GM12892 (cell line): ENCODE results near the gene FECH.
"Not testable (repeated sequence)": the region's sequence is repeated elsewhere in the genome, so short reads cannot be mapped to it uniquely, and the experiment has no call there.

Experiments
- DNase-seq: peaks from one replicate; pipeline ENCODE4 v3.0.0; 2011; ENCODE audit not compliant: insufficient read length
- FAIRE-seq: peaks from 2 replicates; lab custom pipeline; 2011; peaks lifted over from hg19 to GRCh38; lab: Jason Lieb, UNC
- POLR2A ChIP-seq: IDR thresholded peaks from 2 replicates; pipeline ENCODE4 v1.6.1; 2011; ENCODE audit warnings: low read depth, low read length, control low read depth
- POLR2AphosphoS5 ChIP-seq: IDR thresholded peaks from 2 replicates; pipeline ENCODE4 v1.6.1; 2011; ENCODE audit warnings: low read depth, low read length, control low read depth
- TAF1 ChIP-seq: IDR thresholded peaks from 2 replicates; pipeline ENCODE4 v1.6.1; 2011; ENCODE audit warnings: low read depth, mild to moderate bottlenecking, control low read depth, low read length, borderline replicate concordance

The FECH gene

GRCh38 chr18:57618910-57619309 is 32.4 kb upstream of the FECH start:
- DNase-seq (no peak), FAIRE-seq (no peak)
- TF ChIP-seq POLR2AphosphoS5, result no peak
- no peak for TF ChIP-seq TAF1

GRCh38 chr18:57603871-57604270 is 17.4 kb upstream of the FECH start:
- DNase-seq, result no peak
- TF ChIP-seq POLR2AphosphoS5 (no peak), TAF1 (no peak), POLR2A (no peak)
- no peak for FAIRE-seq

- FAIRE-seq, result no peak
- no peak for DNase-seq
- TF ChIP-seq POLR2A (no peak), POLR2AphosphoS5 (no peak), TAF1 (no peak)
Observed at GRCh38 chr18:57595347-57595746, 8.8 kb upstream of the FECH start.

DNA sequence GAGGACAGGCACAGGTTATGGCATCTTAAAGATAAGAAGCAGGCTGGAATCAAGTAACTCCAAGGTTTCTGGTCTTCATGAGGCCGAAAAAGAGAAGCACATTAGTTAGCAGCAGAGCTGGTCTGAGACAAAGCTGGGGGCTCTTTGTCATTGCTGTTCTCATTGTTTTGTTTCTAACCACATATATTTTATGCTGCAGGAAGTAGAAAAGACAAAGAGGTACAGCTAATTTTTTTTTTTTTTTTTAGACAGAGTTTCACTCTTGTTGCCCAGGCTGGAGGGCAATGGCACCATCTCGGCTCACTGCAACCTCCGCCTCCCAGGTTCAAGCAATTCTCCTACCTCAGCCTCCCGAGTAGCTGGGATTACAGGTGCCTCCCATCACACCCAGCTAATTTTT is 6.2 kb upstream of the FECH start:
- FAIRE-seq, DNase-seq: not testable (repeated sequence)

DNA sequence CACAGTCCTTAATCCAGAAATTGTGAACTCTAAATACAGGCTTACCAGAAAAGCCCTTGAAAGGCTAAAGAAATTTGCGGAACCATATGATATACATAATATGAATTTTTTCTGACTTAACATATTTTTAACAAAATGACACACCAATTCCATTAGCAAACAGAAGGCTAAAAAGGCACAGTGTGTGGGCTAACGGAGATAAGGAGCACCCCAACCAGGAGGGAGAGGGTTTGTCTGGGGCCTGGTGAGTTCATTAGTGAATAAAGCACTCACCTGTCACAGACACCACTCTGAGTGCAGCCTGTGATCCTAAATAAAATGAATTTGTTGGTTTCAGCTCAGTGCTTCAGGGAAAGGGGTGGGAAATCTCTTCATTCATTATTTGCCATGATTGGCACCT is 2.7 kb upstream of the FECH start:
- DNase-seq (no peak), FAIRE-seq (no peak)
- no peak for TF ChIP-seq TAF1

GRCh38 chr18:57587098-57587661 is 678 bp upstream of the FECH start:
- FAIRE-seq, result no peak
- DNase-seq, result no peak
- TF ChIP-seq POLR2A, result no peak
- TF ChIP-seq POLR2AphosphoS5, result no peak
- TF ChIP-seq TAF1, result no peak

GRCh38 chr18:57585855-57586250 is 649 bp downstream of the FECH start:
- TF ChIP-seq POLR2AphosphoS5, result no peak
- TF ChIP-seq TAF1, result no peak
- no peak for TF ChIP-seq POLR2A
- peak; percentile 48 for FAIRE-seq
- DNase-seq, result no peak

DNA sequence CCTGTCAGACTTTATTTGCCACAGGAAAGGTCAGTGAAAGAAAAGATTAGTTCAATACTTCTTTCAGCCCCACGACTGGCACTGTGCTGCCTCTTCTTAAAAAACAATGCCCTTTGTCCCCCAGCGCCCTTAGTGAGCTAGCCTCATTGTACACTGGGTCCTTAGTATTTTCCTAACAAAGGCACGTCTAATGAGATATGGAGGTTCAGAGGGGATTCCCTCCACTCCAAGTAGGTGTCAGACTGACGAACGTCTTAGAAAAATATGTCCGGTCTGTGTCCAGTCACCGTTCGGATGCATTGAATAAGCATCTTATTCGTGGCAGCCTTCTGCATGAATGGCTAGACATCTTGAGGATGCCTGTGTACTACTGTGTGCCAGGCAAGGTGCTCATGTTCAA is 1.1 kb downstream of the FECH start:
- DNase-seq (no peak), FAIRE-seq (no peak)
- TF ChIP-seq TAF1 (no peak), POLR2AphosphoS5 (no peak), POLR2A (no peak)

DNA sequence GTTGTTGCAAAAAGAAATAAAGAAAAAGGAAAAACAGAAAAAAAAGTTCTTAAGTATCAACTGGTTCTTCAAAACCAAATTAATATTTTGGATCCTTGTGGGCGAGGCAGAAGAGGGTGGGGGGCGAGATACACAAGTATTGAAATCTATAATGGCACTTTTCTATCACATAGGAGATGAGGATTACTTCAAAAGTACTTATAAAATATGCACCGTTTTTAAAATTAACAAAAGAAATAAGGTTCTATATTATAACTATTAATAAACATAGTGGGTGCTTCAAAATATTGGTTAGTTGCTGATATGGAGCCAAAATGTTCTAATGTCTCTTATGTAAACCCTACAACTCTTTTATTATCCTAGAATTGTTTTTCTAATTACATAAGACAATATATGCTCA is 2.1 kb downstream of the FECH start:
- FAIRE-seq (no peak), DNase-seq (no peak)
- TF ChIP-seq TAF1 (no peak), POLR2AphosphoS5 (no peak), POLR2A (no peak)

DNA sequence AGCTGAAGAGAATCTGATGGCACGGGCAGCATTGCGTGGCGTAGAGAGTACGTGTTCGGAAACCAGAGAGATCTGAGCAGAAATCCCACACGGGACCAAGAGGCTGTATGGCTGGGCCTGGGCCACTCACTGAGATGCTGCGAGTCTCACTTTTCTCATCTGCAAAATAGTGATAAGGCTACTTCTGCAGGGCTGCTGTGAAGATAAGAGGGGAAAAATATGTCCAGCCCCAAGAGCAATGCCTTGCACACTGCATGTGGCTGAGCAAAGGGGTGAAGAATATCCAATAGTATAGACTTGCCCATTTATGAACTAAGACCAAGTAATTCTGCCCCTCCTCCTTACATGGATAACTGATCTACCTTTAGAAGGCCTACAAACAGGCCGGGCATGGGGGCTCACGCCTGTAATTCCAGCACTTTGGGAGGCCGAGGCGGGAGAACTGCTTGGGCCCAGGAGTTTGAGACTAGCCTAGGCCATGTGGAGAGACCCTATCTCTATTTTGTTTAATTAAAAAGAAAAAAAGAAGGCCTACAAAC is 3.1 kb downstream of the FECH start:
- FAIRE-seq (no peak), DNase-seq (no peak)
- no peak for TF ChIP-seq TAF1
- no peak for TF ChIP-seq POLR2AphosphoS5
- TF ChIP-seq POLR2A, result no peak

DNA sequence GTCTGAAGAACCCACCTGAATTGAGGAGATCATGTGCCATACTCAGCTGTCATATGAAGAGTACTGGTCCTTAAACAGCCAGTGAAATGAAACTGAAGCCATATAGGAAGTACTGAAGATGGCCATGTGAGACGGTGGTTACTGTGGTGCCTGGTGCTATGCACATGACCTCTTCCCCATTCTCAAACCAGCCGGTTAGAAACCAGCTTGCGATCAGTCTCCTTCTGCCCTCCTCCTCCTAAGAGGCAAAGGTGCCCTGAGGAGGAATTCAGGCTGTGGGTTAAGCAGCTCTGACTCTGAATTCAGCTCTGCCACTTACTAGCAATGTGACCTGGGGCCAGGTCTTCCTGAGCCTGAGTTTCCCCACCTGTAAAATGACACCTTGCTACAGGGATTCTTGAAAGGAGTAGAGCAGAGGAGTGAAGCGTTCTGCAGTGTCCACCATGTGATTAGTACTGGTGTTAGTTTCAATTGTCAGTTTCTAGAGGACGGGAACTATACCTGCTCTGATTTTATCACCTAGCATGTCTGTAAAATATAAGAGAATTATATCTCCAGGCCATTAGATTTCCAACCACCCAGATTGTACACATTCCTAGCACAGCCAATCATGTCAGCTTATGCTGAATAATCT is 5.1 kb downstream of the FECH start:
- DNase-seq (no peak), FAIRE-seq (peak; percentile 57)
- TF ChIP-seq POLR2A (no peak), POLR2AphosphoS5 (no peak), TAF1 (no peak)

GRCh38 chr18:57579934-57580333 is 6.6 kb downstream of the FECH start:
- TF ChIP-seq POLR2A (no peak), POLR2AphosphoS5 (no peak), TAF1 (no peak)
- no peak for DNase-seq
- FAIRE-seq, result no peak

GRCh38 chr18:57576316-57576715 is 10.2 kb downstream of the FECH start:
- no peak for DNase-seq
- FAIRE-seq, result no peak
- TF ChIP-seq POLR2A (no peak), POLR2AphosphoS5 (no peak), TAF1 (no peak)
